HG03565 (cell line): ENCODE results near the gene CDKL1.

Experiments used
- ATAC-seq: cut with Tn5 transposase; IDR thresholded peaks from one replicate; pipeline ENCODE4 v1.9.1; 2021; ENCODE audit warnings: mild to moderate bottlenecking, moderate library complexity; ENCODE audit not compliant: unreplicated experiment

The CDKL1 gene

GRCh38 chr14:50290306-50290705, 106.4 kb downstream of the CDKL1 start:
- no peak for ATAC-seq

- ATAC-seq, result no peak
Measured at GRCh38 chr14:50288146-50288545, 108.5 kb downstream of the CDKL1 start.

GRCh38 chr14:50285861-50286260, 110.8 kb downstream of the CDKL1 start:
- no peak for ATAC-seq
